Right renal cortex interstitium (tissue), 3 donors: ENCODE data around the gene IL12A. TPM values are rescaled to one million over a fixed set of nuclear protein-coding genes. Genes with fewer than 3 reads are reported as not detected.

Experiments
- DNase-seq, 3 donors: peaks; one replicate each; pipeline ENCODE4 v3.0.0-alpha.2; 2013; ENCODE audit warnings: low read depth in 3 of 3, low spot score in 2 of 3
- polyA plus RNA-seq, 3 donors: library from polyadenylated mRNA; unstranded; fragments of 120-200 nt; gene quantifications; one replicate each; pipeline ENCODE4 v1.2.1, GENCODE V29; 2013; ENCODE audit not compliant: insufficient read length in 3 of 3

The IL12A gene
- 1 to 10 TPM in 1 of 3 donors, under 1 TPM in 2; 0.85 to 1.0 (median 0.87) TPM for polyA plus RNA-seq

DNA sequence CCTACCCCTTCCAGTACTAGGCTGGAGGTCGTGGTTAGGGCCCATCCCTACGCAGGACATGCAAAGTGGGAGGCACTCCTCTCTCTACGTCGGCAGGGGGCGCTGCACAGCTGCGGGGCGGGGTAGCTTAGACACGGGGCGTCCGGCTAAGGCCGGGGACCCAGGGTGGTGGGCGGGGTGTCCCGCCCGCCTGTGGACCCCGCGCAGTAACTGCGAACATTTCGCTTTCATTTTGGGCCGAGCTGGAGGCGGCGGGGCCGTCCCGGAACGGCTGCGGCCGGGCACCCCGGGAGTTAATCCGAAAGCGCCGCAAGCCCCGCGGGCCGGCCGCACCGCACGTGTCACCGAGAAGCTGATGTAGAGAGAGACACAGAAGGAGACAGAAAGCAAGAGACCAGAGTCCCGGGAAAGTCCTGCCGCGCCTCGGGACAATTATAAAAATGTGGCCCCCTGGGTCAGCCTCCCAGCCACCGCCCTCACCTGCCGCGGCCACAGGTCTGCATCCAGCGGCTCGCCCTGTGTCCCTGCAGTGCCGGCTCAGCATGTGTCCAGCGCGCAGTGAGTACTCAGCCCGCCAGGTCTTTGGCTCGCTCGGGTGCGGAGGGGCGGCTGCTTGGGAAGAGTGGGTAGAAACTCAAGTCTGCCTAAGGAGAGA lies at the start of gene IL12A:
Gene IL12A (plus strand): TSS at position 219 of the 655 bp plus-strand sequence.
- DNase-seq, result peak in 2 of 3 donors; percentile 57 to 69

DNA sequence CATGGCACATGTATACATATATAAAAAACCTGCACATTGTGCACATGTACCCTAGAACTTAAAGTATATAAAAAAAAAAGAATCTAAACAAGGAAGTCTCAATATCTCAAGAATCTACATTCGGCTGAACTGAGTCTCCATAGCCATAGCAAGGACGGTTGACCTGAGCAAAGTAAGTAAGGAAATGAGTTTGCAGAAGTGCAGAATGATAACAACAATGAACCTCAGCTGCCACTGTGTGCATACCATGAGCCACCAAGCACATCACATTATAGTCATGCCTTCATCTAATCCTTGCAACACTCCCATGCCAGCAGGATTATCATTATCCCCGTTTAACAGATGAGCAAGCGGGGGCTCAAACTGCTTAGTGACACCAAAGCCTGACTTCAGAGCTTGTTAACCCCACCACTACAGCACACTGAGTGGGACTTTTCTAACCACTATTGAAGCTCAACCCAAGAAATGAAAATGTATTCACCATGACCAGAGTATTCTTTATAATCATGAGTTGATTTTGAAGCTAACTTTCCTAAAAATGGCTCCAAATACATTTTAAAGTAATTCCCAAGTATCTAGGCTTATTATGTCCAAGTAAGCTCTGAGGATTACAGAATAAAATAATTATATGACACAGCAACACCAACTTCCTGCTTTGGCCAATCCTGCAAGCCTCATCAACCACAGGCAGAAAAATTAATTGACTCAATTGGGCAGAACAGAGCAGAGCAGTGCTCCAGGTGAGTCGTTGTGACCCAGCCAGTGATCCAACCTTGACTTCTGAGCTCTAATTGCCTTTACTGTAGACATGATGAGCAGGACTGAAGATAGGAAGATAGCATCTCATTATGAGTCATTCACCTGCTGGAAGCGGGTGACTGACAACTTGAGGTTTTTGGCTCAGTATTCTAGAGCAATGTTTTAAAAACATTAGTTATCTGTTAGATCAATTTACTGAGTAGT lies 47.3 kb upstream of the IL12A start:
- no peak for DNase-seq

DNA sequence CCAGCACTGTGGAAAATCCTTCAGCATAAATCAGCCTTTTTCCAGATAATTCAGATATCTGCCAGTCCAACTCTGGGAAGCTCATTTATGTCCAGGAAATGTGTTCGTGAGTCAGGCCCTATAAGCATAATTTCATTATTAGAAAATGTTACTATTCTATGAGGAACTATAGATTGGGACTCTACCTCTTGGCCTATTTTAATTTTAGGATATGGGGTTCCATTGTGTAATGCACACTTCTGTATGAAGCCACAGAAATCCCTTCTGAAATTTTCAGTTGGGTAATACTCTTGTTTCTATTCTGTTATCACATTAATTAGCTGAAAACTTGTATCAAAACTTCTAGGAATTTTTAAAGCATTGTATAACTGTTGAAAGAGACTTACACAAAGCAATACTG lies 43.9 kb upstream of the IL12A start:
- DNase-seq, result no peak

DNA sequence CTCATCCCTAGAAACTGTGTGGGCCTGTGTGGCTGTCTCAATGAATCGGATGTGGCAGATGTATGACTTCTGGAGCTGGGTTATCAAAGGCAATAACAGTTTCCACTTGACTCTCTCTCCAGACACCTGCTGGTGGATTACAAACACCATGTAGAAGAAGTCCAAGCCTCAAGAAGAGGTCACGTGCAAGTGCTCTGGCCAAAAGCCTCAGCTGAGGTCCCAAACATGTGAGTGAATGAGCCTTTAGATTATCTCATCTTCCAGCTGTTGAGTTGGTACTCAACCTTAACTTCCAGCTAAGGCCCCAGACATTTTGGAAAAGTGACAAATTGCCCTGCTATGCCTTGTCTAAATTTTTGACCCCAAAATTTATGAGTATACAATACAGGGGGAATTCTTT lies 42.7 kb upstream of the IL12A start:
- DNase-seq, result no peak

DNA sequence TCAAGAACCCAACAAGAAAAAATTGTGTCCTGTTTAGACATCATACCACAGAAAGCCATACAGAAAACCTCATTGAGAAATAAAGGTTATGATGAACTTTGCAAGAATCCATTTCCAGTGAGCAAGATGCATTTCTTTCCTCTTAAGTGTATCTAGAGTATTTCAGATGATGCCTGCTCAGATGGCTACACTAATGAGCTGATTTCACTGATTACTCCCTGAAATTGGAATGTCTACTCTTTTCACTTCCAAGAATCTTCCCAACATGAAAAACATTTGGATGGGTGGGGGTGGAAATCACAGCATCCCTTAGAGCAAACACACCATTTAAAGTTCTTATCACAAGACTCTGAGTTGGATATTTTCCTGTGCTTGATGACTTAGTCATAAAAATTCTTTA lies 41.4 kb upstream of the IL12A start:
- DNase-seq, result no peak

DNA sequence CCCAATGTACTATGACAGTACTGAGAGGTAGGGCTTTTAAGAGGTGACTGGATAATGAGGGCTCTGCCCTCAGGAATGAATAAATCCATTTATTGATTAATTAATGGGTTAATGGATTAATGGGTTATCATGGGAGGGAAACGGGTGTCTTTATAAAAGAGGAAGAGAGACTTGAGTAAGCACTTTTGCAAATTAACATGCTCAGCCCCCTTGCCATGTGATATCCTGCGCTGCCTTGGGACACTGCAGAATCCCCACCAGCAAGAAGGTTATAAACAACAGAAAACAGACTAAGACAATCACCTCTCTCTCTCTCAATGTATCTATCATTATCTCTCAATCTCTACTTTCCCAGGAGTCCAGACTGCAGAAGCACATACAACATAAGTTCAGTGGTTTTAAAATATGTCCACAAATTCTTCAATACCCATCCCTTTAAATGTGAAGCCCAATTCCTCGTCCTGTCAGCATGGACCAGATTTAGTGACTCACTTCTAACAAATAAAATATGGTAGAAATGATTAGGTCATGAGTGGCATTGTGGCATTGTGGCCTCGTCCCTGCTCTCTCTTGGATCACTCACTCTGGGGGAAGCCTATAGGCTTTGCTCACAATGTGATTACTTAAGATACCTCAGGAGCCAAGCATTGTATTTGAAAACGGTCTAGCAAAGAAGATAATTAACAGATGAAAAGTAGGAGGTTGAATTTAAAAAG lies 40.0 kb upstream of the IL12A start:
- DNase-seq, result no peak

DNA sequence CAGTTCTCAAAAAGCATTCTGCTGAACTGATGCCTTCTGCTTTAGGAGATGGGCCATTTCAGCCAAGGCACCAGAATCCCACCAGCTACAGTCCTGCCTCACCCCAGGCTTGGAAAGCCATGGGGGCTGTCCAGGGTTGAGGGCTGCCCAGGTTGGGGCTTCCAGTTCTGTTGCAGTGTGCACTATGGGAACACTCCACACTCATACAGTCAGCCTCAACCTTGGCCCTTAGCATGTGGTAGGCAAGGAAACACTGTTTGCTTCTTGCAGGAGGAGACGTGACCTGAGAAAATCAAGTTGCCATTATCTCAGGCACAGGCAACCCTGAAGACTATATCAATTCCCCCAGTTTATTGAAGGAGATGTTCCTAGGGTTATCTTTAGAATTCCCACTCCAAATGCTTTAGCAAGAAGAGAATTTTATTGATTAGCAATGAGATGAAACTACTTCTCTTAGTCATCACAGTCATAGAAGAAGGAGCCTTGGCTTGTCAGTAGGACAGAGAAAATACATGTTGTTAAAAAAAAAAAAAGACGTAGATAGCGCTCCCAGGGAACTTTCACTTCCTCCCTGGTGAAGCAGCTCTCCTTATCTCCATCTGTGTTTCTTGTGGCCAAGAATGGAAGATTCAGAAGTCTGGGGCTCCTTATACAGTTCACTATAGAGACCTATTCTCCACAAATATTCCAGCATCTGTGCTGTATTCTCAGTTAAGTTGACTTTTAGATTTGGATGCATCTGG lies 38.3 kb upstream of the IL12A start:
- DNase-seq, result no peak

DNA sequence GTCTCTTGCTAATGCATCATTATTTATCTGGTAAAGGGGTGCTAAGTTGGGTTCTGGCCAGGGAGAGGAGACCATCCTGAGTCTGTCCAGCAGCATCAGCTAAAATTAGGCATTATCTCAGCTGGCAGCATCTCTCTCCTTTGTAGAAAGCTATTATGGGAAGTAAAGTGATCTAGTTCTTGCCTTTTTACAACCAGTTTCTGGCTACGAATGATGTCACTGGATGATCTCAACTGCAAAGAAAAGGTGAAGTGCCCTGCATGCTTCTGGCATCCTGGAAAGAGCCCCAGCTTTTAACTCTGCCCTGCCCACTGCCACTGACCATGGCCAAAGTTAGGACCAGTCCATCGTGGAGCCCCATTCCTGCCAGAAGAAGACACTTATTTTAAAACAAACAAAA lies 37.1 kb upstream of the IL12A start:
- no peak for DNase-seq

DNA sequence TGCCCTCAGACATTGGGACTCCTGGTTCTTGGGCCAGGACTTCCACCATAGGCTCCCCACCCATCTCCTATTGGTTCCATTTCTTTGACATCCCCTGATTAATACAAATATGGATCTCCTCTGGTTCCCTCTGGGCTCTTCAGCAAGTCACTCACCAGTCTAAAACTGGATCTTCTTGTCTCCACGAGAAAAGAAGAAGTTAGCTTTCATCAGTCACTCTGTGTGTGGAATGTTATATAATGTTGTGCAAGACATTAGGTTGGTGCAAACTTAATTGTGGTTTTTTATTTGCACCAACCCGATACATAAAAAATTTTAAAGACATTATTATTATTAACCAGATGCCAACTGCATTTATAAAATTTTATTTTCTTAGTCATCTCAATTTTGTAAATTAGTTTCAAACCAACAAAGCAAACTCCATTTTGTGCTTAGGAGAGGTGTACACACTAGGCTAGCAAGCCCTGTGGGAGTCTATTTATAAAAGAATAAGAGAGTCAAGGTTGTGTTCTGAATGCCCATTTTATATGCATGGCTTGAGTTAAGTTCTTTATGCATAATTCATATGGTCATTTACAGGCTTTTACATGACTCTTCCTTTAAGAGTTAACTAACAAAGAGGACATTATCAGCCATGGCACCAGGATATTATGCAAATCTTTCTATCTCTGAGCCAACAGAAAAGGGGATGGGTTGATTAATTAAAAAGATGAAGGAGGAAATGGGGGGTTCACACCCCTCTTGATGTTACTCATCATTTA lies 35.1 kb upstream of the IL12A start:
- no peak for DNase-seq

DNA sequence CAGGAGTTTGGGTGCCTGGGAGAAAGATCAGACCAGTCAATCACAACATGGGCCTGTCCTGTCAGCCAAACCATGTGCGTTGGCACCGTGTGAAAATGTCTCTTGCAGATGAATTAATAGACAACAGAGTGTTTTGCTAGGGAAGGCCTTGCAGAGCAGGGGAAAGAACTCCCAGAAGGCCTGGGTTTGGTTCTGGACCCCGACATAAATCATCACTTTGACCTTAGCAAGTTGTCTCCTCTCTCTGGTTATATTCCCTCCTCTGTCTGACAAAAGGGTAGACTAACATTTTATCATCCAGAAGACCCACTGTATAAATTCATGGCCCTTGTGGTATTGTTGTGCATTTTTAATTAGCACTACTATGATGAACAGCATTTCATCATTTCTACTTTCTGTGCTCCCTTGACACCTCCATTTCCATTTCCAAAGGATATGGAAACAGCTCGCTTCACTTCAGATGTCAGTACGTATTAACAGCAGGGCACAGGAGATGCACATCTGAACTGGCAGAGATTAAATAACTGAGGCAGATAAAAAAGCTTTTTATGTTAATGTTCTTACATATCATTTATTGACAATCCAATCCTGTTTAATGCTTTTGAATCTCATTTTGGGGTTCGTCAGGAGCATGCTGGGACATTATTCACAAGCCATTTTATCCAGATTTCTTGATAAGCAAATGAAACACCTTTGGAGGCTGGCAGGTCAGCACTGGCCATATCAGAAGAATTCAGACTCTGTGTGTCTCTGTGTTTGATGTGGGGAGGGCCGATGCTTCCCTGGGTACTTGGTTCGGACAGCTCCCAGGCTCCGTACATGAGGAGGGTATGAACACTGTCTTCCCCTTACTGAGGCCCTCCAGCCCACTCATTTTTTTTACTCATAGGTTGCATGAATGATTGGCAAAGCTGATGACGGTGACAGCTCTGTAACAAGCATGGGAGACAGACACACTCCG lies 28.2 kb upstream of the IL12A start:
- DNase-seq, result no peak

DNA sequence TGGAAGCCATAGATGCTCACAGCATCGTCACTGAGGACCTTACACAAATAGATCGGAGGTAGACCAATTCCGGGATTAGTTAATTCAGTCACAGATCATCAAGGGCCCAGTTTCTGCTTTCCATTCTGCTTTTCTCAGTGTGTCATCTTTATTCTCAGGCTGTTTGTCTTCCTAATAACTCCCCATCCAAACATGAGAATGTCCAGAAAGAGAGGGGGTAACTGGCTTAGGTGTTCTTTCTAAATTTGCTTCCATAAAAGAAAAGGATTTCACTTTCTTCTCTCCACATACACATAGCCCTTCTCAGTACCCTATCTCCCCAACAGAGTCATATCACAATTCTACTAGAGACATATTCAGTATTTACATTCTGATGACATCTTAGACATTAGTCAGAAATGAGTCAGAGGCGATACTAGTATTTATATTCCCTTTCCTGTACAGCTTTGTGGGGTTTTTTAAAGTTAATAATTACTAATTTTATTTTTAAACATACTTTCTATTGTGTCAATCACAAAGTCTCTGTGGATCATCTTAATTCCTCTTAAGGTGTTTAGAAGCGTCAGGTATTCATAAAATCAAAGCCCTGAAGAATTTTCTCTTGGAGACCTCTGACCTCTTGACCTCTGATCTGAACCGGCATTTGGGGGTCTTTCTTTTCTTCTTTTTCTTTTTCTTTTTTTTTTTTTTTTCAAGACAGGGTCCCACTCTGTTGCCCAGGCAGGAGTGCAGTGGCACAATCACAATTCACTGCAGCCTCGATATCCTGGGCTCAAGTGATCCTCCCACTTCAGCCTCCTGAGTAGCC lies 24.3 kb upstream of the IL12A start:
- DNase-seq, result no peak

DNA sequence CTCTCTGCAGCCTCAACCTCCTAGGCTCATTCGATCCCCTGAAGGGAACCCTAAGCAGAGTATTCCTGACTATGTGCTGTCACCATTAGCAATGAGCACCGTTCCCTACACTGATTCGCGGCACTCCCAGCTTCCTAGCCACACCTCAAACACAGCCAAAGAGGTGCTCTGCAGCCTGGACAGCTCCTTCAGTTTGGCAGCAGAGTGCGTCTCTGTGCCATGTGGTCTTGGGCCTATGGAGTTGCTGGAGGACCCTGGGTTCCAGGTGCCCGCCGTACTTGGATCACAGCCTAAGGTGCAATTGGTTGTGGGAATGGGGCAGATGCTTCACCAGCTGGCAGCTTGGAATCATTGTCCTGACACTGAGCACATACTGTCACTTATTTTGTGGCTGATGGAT lies 17.3 kb upstream of the IL12A start:
- DNase-seq, result no peak

DNA sequence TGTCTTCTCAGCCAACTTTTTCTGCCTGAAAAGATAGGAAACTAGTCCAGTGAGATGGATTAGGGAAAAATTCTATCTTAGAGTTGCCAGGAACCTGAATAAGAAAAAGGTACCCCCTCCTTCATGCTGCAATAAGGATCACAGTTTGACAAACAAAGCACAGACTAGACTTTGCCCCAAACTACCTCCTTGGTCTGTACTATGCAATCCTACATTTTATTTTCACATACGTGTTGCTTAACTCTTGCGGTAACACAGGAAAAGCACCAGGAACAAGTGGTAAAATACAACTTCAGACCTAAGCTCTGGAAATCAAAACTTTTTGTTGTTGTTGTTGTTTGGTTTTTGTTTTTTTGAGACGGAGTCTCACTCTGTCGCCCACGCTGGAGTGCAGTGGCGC lies 11.3 kb upstream of the IL12A start:
- no peak for DNase-seq

DNA sequence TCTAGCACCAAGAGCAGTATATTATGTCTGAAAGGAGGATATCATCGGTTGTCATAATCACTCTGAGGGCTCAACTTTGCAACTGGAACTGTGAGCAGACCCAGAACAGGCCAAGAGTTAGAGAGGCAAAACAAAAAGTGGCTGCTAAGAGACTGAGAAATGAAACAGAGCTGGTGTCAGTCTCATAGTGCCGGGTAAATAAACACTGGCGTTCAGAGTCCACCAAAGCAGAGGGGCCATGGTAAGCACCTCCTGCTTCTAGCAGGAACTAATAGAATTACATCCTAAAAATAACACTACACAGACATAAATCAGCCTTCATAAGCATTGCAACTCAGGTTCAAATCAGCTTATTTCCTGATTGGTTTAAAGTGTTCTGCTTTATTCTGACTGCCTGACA lies 10.3 kb upstream of the IL12A start:
- DNase-seq, result no peak

DNA sequence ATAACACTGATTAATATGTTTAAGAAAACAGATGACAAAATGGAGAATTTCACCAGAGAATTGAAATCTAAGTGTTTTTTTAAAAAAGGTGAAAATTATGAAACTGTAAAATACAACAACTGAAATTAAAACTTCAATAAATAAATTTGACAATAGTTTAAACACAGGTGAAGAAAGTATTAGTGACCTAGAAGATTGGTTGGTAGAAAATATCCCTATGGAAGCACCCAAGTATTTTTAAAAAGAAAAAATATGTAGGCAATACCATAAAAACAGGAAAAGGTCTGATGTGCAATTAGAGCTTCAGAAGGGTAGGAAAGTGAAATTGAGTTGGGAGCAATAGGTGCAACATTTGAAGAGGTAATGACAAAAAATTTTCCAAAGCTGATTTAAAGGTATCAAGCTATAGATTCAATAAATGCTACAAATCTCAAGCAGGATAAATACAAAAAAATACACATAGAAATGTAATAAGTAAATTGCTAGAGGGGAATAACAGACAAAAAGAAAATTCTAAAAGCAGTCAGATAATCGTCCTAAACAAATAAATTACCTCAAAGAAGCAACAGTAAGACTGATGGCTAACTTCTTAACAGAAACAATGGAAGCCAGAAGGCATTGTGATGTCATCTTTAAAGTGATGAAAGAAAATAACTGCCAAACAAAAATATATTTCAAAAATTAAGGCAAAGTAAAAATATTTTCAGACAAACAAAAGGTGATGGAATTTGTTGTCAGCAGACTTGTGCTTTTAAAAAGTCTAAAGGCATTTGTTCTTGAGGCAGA lies 9.5 kb upstream of the IL12A start:
- no peak for DNase-seq

DNA sequence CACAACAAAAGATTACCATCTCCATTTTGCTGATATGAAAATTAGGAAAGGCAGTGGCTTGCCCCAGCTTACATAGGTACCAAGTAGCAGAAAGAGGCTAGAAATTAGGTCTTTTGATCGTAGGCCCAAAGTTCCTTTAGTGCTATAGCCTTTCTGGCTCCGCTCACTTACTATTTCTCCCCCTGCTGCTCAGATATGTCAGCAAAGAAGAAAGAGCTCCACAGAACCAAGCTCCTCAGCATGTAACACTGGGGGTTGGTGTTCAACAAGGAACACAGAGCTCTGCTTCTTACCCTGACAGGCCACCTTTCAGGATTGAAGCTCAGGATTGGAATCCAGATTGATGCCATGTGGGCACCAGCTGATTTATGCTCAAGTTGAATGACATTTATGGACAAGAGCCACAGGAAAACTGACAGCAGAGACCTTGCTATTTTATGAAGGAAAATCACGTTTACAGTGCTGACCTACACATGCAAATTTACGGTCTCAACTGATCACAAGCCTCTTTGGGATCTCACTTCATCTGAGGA lies 6.1 kb upstream of the IL12A start:
- no peak for DNase-seq

DNA sequence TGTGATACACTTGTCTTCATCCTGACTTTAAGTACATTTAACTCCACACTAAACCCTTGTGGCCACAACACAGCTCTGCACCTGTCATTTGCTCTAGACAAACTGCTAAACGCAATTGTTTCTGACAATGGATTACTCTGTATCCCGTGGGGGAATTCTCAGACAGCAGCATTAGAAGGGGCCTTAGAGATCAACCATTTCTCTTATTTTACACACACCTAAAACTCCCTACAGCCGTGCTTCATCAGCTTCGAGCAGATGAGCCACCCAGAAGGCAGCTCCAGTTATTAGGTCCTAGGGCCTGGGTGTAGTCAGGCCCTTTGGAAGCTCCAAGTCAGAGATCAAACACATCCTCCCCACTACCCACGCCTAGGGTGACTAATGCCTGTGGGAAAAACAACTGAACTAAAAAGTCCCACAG lies 1.3 kb upstream of the IL12A start:
- DNase-seq, result no peak
